Liver (tissue), 2 donors: Measurements from ENCODE around the gene DRAM1.

ENCODE experiments used
- FOXA1 ChIP-seq: IDR thresholded peaks from 2 replicates; pipeline ENCODE4 v1.6.1; 2016; ENCODE audit warnings: antibody characterized with exemption
- YY1 ChIP-seq: IDR thresholded peaks from 2 replicates; pipeline ENCODE4 v1.6.1; 2016; ENCODE audit warnings: antibody characterized with exemption, mild to moderate bottlenecking
- TF ChIP-seq, protein P1 (sequence below): fragments of 150-350 bp; IDR thresholded peaks from 2 replicates; pipeline ENCODE4 v1.5.1; 2017; ENCODE audit warnings: improper control_type of control experiment, low read depth, low read length; ENCODE audit not compliant: missing input control
- TF ChIP-seq, protein P2 (sequence below): IDR thresholded peaks from 2 replicates; pipeline ENCODE4 v1.6.1; 2016; ENCODE audit warnings: antibody characterized with exemption, mild to moderate bottlenecking
- donor health status: healthy.

DNA sequence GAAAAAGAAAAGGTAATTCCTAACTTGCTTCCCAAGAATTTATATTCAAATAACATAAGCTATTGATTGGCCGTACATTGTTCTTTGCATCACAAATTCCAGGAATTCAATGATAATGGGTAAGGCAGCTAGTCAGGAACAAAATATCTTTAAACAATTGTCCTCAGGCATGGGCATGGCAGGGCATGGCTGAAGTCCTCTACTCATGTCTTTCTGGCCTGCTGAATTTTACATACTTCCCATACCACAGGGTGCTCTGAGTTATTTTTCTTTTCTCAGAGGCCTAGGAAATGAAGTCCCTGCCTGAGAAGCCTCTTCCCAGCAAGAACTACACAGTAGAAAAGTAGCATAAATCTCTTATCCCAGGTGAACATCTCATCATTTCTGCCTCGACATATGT lies 15.1 kb upstream of the DRAM1 start:
- TF ChIP-seq, protein P1, sequence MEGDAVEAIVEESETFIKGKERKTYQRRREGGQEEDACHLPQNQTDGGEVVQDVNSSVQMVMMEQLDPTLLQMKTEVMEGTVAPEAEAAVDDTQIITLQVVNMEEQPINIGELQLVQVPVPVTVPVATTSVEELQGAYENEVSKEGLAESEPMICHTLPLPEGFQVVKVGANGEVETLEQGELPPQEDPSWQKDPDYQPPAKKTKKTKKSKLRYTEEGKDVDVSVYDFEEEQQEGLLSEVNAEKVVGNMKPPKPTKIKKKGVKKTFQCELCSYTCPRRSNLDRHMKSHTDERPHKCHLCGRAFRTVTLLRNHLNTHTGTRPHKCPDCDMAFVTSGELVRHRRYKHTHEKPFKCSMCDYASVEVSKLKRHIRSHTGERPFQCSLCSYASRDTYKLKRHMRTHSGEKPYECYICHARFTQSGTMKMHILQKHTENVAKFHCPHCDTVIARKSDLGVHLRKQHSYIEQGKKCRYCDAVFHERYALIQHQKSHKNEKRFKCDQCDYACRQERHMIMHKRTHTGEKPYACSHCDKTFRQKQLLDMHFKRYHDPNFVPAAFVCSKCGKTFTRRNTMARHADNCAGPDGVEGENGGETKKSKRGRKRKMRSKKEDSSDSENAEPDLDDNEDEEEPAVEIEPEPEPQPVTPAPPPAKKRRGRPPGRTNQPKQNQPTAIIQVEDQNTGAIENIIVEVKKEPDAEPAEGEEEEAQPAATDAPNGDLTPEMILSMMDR, result no peak
- TF ChIP-seq YY1 (no peak), FOXA1 (no peak)
- TF ChIP-seq, protein P2, sequence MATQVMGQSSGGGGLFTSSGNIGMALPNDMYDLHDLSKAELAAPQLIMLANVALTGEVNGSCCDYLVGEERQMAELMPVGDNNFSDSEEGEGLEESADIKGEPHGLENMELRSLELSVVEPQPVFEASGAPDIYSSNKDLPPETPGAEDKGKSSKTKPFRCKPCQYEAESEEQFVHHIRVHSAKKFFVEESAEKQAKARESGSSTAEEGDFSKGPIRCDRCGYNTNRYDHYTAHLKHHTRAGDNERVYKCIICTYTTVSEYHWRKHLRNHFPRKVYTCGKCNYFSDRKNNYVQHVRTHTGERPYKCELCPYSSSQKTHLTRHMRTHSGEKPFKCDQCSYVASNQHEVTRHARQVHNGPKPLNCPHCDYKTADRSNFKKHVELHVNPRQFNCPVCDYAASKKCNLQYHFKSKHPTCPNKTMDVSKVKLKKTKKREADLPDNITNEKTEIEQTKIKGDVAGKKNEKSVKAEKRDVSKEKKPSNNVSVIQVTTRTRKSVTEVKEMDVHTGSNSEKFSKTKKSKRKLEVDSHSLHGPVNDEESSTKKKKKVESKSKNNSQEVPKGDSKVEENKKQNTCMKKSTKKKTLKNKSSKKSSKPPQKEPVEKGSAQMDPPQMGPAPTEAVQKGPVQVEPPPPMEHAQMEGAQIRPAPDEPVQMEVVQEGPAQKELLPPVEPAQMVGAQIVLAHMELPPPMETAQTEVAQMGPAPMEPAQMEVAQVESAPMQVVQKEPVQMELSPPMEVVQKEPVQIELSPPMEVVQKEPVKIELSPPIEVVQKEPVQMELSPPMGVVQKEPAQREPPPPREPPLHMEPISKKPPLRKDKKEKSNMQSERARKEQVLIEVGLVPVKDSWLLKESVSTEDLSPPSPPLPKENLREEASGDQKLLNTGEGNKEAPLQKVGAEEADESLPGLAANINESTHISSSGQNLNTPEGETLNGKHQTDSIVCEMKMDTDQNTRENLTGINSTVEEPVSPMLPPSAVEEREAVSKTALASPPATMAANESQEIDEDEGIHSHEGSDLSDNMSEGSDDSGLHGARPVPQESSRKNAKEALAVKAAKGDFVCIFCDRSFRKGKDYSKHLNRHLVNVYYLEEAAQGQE, result no peak
